ENCODE results near the gene TNRC6C. TPM values are rescaled to one million over a fixed set of nuclear protein-coding genes. Genes with fewer than 3 reads are reported as not detected.

Gene TNRC6C
- polyA plus RNA-seq, 1 donor (not counting 4 experiments of a cell fraction or from before 2014, with no cell fraction given): 0.34 TPM

GRCh38 chr17:78120971-78121800 lies 162.7 kb downstream of the TNRC6C start:
- FAIRE-seq: no peak
- no peaks in the 10 kb centered on the region for H3K79me2 ChIP-seq (ENCODE audit: control insufficient read depth, insufficient read depth, low read length)

GRCh38 chr17:78121801-78122215 lies 163.3 kb downstream of the TNRC6C start:
- no peak overlapping the region for H3K4me3 ChIP-seq (ENCODE audit: control insufficient read depth in 2 of 3, extremely low read depth in 1 of 3, insufficient read depth in 2 of 3, low read depth in 1 of 3, low read length in 3 of 3)
- no peak for DNase-seq (ENCODE audit: low read depth, low spot score)
- no peaks in the 10 kb centered on the region for H3K4me1 ChIP-seq (ENCODE audit: control insufficient read depth, extremely low read depth, insufficient read depth, low read length)
- H3K9ac ChIP-seq (ENCODE audit: control insufficient read depth, extremely low read depth, insufficient read depth, low read length): no peak overlapping the region
- no peaks in the 10 kb centered on the region for H3K9me1 ChIP-seq (ENCODE audit: control insufficient read depth, extremely low read depth, insufficient read depth, low read length)
- H3K9me3 ChIP-seq (ENCODE audit: control insufficient read depth, low read depth, low read length): no peaks in the 10 kb centered on the region
- H3K4me2 ChIP-seq (ENCODE audit: control insufficient read depth, extremely low read depth, insufficient read depth, low read depth, low read length): no peak overlapping the region
- no peak overlapping the region for H2AFZ ChIP-seq (ENCODE audit: control insufficient read depth, low read length)
- H3K27me3 ChIP-seq (ENCODE audit: control insufficient read depth, extremely low read depth, insufficient read depth, low read length): no peaks in the 10 kb centered on the region
- H3K79me2 ChIP-seq (ENCODE audit: control insufficient read depth, insufficient read depth, low read length): peaks cover 2% of the 10 kb centered on the region
- H4K20me1 ChIP-seq (ENCODE audit: control insufficient read depth, extremely low read depth, insufficient read depth, low read length): no peaks in the 10 kb centered on the region
- no peak for FAIRE-seq
- peaks cover 6 to 23% of the 10 kb centered on the region in 2 experiments for H3K36me3 ChIP-seq (ENCODE audit: control insufficient read depth in 2 of 2, extremely low read depth in 1 of 2, insufficient read depth in 2 of 2, low read length in 2 of 2)
- TF ChIP-seq CTCF (optimal IDR thresholded peaks at IDR 0.05 in 1 of 3, IDR thresholded peaks at IDR 0.05 in 1 of 3, conservative IDR thresholded peaks at IDR 0.05 in 1 of 3; ENCODE audit: extremely low read depth in 1 of 3, insufficient read depth in 2 of 3, low read length in 3 of 3): no peak
- no peak for TF ChIP-seq EZH2 (IDR thresholded peaks at IDR 0.05; ENCODE audit: low read length)
- dilution Hi-C loops (cut with MboI; ENCODE audit: extremely low pct_ligation_motif_present, low sequenced_read_pairs): no loop called here
- no peak overlapping the region for H3K27ac ChIP-seq (ENCODE audit: control insufficient read depth, insufficient read depth, low read length)

More at GRCh38 chr17:78120971-78121800, 162.7 kb downstream of the TNRC6C start:
- no peaks in the 10 kb centered on the region for H3K4me1 ChIP-seq (ENCODE audit: control insufficient read depth, extremely low read depth, insufficient read depth, low read length)
- no peaks in the 10 kb centered on the region for H3K9me1 ChIP-seq (ENCODE audit: control insufficient read depth, extremely low read depth, insufficient read depth, low read length)
- H2AFZ ChIP-seq (ENCODE audit: control insufficient read depth, low read length): no peak overlapping the region
- H3K36me3 ChIP-seq (ENCODE audit: control insufficient read depth in 2 of 2, extremely low read depth in 1 of 2, insufficient read depth in 2 of 2, low read length in 2 of 2): peaks cover 6 to 21% of the 10 kb centered on the region in 2 experiments
- H4K20me1 ChIP-seq (ENCODE audit: control insufficient read depth, extremely low read depth, insufficient read depth, low read length): no peaks in the 10 kb centered on the region
- no peak for DNase-seq (ENCODE audit: low read depth, low spot score)
- H3K4me3 ChIP-seq (ENCODE audit: control insufficient read depth in 2 of 3, extremely low read depth in 1 of 3, insufficient read depth in 2 of 3, low read depth in 1 of 3, low read length in 3 of 3): no peak overlapping the region
- H3K9ac ChIP-seq (ENCODE audit: control insufficient read depth, extremely low read depth, insufficient read depth, low read length): no peak overlapping the region
- no peaks in the 10 kb centered on the region for H3K9me3 ChIP-seq (ENCODE audit: control insufficient read depth, low read depth, low read length)
- H3K4me2 ChIP-seq (ENCODE audit: control insufficient read depth, extremely low read depth, insufficient read depth, low read depth, low read length): no peak overlapping the region
- no peaks in the 10 kb centered on the region for H3K27me3 ChIP-seq (ENCODE audit: control insufficient read depth, extremely low read depth, insufficient read depth, low read length)
- dilution Hi-C loops (cut with MboI; ENCODE audit: extremely low pct_ligation_motif_present, low sequenced_read_pairs): no loop called here
- no peak overlapping the region for H3K27ac ChIP-seq (ENCODE audit: control insufficient read depth, insufficient read depth, low read length)
- TF ChIP-seq EZH2 (IDR thresholded peaks at IDR 0.05; ENCODE audit: low read length) (no peak), CTCF (optimal IDR thresholded peaks at IDR 0.05 in 1 of 3, IDR thresholded peaks at IDR 0.05 in 1 of 3, conservative IDR thresholded peaks at IDR 0.05 in 1 of 3; ENCODE audit: extremely low read depth in 1 of 3, insufficient read depth in 2 of 3, low read length in 3 of 3) (no peak)

Measured in keratinocyte (primary cell).